HUES64 (cell line): ENCODE measurements around the gene PLP2.
A peak's percentile ranks its signal among the peaks of the same experiment; 100 is the strongest.
"Not testable (repeated sequence)": the region's sequence is repeated elsewhere in the genome, so short reads cannot be mapped to it uniquely, and the experiment has no call there.

Experiments used
- H3K27ac ChIP-seq: 2 replicates; pipeline ENCODE4 v1.7.0; 2013; ENCODE audit warnings: low read depth, low read length, inconsistent platforms
- H3K27me3 ChIP-seq: 2 replicates; pipeline ENCODE4 v1.6.1; 2013; ENCODE audit warnings: mild to moderate bottlenecking, low read length; ENCODE audit not compliant: insufficient read depth
- H3K36me3 ChIP-seq: 2 replicates; pipeline ENCODE4 v1.6.1; 2013; ENCODE audit warnings: mild to moderate bottlenecking, low read length; ENCODE audit not compliant: insufficient read depth
- H3K4me1 ChIP-seq: 2 replicates; pipeline ENCODE4 v1.6.1; 2013; ENCODE audit warnings: mild to moderate bottlenecking, low read length, moderate library complexity; ENCODE audit not compliant: insufficient read depth
- H3K4me3 ChIP-seq: 2 replicates; pipeline ENCODE4 v1.5.1; 2013; ENCODE audit warnings: mild to moderate bottlenecking, low read length, moderate library complexity
- H3K9ac ChIP-seq: 2 replicates; pipeline ENCODE4 v1.6.1; 2013; ENCODE audit warnings: mild to moderate bottlenecking, low read depth, low read length
- H3K9me3 ChIP-seq: 2 replicates; pipeline ENCODE4 v1.6.1; 2013; ENCODE audit warnings: low read depth, low read length; ENCODE audit not compliant: insufficient read depth
- WGBS: fragments of 150-250, 120-280 bp; methylation state at CpG from one replicate; pipeline ENCODE4 v1.1.7; 2013; ENCODE audit warnings: missing lambda C conversion rate; 5-methylcytosine and 5-hydroxymethylcytosine counted together

The PLP2 gene

DNA sequence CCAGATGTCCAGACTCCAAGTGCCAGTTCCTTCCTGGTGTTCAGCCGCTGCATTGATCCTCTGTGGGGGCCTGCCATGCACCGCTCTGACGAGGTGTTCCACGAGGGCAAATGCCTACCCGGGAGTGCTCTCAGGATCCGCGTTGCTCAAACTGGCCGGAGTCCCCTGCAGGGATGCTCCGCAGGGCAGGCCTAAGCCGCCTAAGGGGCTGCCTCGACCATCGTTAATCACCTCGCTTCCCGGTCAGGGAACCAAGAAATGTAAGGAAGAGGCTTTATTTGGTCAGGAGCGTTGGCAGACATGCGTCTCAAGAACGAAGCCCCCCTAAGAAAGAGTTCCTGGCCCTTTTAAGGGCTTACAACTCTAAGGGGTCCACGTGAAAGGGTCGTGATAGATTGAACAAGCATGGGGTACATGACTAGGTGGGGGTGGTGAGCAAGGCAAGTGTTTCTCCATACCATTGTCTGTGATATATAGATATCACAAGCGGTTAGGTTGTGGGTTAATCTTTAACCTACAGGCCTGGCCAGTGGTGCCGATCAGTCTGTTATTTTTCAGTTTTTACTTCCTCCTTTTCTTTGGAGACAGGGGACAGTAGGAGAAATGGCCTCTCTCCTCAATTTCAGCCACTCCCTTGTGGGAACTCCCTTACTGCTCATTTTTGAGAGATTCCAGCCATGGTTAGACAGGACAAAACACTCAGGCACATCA lies 23.2 kb upstream of the PLP2 start:
- WGBS = 85% methylated on average over 19 of the region's 21 CpGs
- not testable (repeated sequence) for H3K9ac ChIP-seq, H3K4me3 ChIP-seq, H3K4me1 ChIP-seq, H3K9me3 ChIP-seq, H3K27me3 ChIP-seq, H3K27ac ChIP-seq, H3K36me3 ChIP-seq

DNA sequence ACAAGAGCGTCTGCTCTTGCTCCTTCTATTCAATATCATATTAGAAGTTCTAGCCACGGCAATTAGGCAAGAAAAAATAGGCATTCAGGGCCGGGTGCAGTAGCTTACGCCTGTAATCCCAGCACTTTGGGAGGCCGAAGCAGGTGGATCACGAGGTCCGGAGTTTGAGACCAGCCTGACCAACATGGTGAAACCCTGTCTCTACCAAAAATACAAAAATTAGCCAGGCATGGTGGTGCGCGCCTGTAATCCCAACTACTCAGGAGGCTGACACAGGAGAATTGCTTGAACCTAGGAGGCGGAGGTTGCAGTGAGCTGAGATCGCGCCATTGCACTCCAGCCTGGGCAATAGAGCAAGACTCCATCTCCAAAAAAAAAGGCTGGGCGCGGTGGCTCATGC lies 22.4 kb upstream of the PLP2 start:
- H3K27me3 ChIP-seq, H3K9ac ChIP-seq, H3K27ac ChIP-seq, H3K4me3 ChIP-seq, H3K4me1 ChIP-seq, H3K9me3 ChIP-seq, H3K36me3 ChIP-seq: not testable (repeated sequence)
- WGBS = 95% methylated on average over 14 of the region's 14 CpGs

DNA sequence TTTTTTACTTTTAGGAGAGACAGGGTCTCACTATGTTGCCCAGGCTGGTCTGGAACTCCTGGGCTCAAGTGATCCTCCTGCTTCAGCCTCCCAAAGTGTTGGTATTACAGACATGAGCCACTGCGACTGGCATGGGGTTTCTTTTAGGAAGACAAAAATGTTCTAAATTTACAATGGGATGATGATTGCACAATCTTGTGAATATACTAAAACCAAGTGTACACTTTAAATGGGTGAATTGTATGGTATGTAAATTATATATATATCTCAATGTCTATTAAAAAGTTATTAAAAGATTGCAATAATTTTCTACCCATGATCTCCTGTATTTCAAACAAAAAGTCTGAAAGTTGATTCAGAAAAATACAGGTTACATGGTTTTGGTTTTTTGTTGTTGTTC lies 18.2 kb upstream of the PLP2 start:
- Histone ChIP-seq H3K4me3 (no peak overlapping the region), H3K9ac (no peak overlapping the region), H3K27me3 (peaks cover 6% of the 10 kb centered on the region; the same call in 1 of the 2 replicates), H3K27ac (no peak overlapping the region), H3K36me3 (no peaks in the 10 kb centered on the region), H3K4me1 (no peaks in the 10 kb centered on the region), H3K9me3 (no peaks in the 10 kb centered on the region)
- 100% methylated on average over 1 of the region's 1 CpG for WGBS

DNA sequence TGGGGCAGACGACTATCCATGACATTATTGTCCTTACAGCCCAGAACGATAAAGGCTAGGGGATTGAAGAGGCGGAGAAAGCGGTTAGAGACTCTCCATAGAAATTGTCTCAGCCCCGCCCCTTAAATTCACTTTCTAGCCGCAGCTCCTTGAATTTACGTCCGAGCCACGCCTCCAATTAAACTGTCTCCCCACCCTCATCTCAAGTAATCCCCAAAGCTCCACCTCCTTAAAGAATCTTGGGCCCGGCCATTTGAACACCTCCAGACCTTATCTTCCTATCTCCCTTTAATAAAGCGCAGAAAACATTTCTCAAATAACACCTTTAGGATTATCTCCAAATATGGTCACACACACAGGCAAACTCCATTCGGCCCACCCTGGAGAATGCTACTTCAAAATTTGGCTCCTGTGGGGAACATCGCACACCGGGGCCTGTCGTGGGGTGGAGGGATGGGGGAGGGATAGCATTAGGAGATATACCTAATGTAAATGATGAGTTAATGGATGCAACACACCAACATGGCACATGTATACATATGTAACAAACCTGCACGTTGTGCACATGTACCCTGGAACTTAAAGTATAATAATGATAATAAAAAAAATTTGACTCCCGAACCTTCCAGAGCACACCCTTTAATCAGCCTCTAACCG lies 16.3 kb upstream of the PLP2 start:
- H3K9ac ChIP-seq = no peak overlapping the region
- H3K4me1 ChIP-seq = no peaks in the 10 kb centered on the region
- H3K9me3 ChIP-seq = no peaks in the 10 kb centered on the region
- H3K4me3 ChIP-seq = peak overlapping the region; percentile 73
- H3K36me3 ChIP-seq = no peaks in the 10 kb centered on the region
- peaks cover 6% of the 10 kb centered on the region; the same call in 1 of the 2 replicates for H3K27me3 ChIP-seq
- H3K27ac ChIP-seq = peak overlapping the region; percentile 67
- WGBS = 2% methylated on average over 15 of the region's 18 CpGs

DNA sequence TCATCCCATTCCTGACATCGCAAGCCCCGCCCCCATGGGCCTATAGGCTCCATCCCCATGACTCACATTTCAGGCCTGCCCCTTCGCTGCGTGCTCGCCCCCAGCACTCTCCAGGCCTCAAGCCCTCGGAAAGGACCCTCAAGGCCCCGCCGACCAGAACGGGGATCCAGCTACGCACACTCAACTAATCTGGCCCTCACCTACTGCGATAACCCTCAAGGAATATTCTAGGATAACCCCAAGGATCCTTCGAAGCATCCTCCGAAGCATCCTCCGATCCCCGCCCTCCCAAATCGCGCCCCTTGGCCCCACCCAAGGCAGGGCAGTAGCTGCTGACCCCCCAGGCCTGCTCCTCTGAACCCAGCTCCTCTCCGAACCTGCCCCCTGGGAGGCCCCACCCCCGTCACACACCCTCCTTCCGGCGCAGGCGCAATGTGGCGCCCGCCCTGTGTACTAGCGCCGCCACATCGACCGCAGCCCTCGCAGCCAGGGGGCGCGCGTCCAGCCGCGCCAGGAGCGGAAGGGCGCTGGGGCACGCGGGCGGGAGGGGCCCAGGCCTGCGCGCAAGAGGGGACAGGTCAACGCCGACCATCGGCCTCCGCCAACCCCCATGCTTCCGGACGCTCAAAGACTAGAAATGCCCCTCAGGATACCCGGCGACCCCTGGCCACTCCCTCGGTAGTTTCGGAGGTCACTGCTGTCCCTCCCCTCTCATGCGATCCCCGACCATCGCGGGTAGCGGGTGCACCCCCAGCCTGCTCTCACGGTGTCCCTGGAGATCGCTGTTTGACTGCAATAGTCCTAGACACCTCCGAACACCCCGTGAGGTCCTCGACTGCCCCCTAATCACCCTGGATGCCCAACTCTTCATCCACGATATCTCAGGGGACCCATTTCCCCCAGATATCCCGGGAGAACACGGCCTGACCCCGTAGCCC lies 15.5 kb upstream of the PLP2 start:
- Histone ChIP-seq H3K27ac (peak overlapping the region; percentile 96), H3K4me3 (peak overlapping the region; percentile 73), H3K9me3 (no peaks in the 10 kb centered on the region), H3K9ac (peak overlapping the region; percentile 77), H3K27me3 (peaks cover 8% of the 10 kb centered on the region; the same call in 1 of the 2 replicates), H3K36me3 (no peaks in the 10 kb centered on the region), H3K4me1 (no peaks in the 10 kb centered on the region)
- WGBS = 5% methylated on average over 65 of the region's 65 CpGs

DNA sequence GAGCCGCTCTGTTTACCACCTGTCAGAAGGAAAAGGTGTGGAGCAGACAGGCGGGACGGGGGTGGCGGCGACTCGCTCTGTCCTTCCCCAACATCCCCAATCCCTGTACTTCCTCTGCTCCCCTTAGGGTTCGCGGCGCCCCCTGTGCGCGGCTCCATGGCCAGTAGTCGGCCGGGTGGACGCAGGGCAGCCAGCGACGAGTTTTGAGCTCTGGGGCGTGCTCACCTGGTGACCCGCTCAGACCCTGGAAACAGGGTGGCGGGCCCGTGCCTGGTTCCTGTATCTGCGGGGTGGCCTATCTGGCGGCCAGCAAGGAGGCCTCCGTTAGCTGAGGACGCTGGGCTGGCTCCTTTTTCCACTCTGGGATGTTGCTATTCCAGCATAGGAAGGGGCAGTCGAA lies 14.5 kb upstream of the PLP2 start:
- Histone ChIP-seq H3K9ac (no peak overlapping the region), H3K4me3 (0 out of 2 replicates have a peak overlapping the region, but pooled peaks have one; percentile 16), H3K36me3 (no peaks in the 10 kb centered on the region), H3K4me1 (no peaks in the 10 kb centered on the region), H3K27me3 (peaks cover 15% of the 10 kb centered on the region), H3K27ac (no peak overlapping the region), H3K9me3 (no peaks in the 10 kb centered on the region)
- WGBS = 83% methylated on average over 20 of the region's 25 CpGs

DNA sequence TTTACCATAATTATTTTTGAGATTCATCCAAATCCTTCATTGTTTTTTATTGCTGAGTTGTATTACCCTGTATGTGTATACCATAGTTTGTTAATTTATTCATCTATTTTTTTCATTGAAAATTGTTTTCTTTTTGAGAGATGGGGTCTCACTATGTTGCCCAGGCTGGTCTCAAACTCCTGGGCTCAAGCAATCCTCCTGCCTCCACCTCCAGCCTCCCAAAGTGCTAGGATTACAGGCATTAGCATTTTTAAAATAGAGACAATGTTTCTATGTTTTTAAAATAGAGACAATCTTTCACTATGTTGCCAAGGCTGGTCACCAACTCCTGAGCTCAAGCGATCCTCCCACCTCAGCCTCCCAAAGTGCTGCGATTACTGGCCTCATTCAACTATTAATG lies 10.8 kb upstream of the PLP2 start:
- Histone ChIP-seq H3K4me3 (no peak overlapping the region), H3K9me3 (no peaks in the 10 kb centered on the region), H3K4me1 (peaks cover 5% of the 10 kb centered on the region; the same call in 1 of the 2 replicates), H3K27ac (no peak overlapping the region), H3K36me3 (no peaks in the 10 kb centered on the region), H3K27me3 (peaks cover 29% of the 10 kb centered on the region), H3K9ac (no peak overlapping the region)
- WGBS = no CpG with 5 or more reads among the region's 2 CpGs

DNA sequence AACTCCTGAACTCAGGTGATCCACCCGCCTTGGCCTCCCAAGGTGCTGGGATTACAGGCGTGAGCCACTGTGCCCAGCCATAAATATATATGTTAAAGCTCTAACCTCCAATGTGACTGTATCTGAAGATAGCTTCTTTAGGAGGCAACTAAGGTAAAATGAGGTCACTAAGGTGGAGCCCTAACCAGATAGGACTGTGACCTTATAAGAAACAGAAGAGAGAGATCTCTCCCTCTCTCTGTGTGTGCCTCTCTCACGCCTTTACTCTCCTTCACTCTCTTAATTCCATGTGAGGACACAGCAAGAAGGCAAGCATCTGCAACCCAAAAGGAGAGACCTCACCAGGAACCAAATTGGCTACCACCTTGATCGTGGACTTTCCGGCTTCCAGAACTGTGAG lies 10.1 kb upstream of the PLP2 start:
- no peak overlapping the region for H3K27ac ChIP-seq
- WGBS = 79% methylated on average over 4 of the region's 5 CpGs
- no peaks in the 10 kb centered on the region for H3K9me3 ChIP-seq
- H3K27me3 ChIP-seq = peaks cover 31% of the 10 kb centered on the region
- H3K36me3 ChIP-seq = no peaks in the 10 kb centered on the region
- no peak overlapping the region for H3K9ac ChIP-seq
- no peak overlapping the region for H3K4me3 ChIP-seq
- peaks cover 5% of the 10 kb centered on the region; the same call in 1 of the 2 replicates for H3K4me1 ChIP-seq

DNA sequence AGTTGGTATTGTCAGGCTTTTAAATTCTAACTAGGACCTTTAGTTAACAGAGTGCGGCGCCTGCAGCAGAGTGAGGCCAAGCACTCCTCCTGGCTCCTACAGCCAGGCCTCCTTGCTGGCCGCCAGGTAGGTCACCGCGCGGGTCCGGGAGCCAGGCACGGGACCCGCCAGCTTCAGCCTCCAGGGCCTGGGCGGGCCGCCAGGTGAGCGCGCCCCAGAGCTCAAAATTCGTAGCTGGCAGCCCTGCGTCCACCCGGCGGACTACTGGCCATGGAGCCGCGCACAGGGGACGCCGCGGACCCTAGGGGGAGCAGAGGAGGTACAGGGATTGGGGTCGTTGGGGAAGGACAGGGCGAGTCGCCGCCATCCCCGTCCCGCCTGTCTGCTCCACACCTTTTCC lies 9.1 kb upstream of the PLP2 start, which contains the start of gene MAGIX:
MAGIX (plus strand) TSS at position 139 of the 400 bp plus-strand sequence; CDS start at position 271, 132 bp downstream.
- H3K36me3 ChIP-seq = no peaks in the 10 kb centered on the region
- peaks cover 36% of the 10 kb centered on the region for H3K27me3 ChIP-seq
- H3K9me3 ChIP-seq = no peaks in the 10 kb centered on the region
- 11% methylated on average over 22 of the region's 28 CpGs for WGBS
- no peak within 1 kb of the TSS for H3K27ac ChIP-seq
- no peak within 1 kb of the TSS for H3K9ac ChIP-seq
- peak within 1 kb of the TSS; percentile 63 for H3K4me3 ChIP-seq
- H3K4me1 ChIP-seq = peaks cover 6% of the 10 kb centered on the region; the same call in 1 of the 2 replicates

DNA sequence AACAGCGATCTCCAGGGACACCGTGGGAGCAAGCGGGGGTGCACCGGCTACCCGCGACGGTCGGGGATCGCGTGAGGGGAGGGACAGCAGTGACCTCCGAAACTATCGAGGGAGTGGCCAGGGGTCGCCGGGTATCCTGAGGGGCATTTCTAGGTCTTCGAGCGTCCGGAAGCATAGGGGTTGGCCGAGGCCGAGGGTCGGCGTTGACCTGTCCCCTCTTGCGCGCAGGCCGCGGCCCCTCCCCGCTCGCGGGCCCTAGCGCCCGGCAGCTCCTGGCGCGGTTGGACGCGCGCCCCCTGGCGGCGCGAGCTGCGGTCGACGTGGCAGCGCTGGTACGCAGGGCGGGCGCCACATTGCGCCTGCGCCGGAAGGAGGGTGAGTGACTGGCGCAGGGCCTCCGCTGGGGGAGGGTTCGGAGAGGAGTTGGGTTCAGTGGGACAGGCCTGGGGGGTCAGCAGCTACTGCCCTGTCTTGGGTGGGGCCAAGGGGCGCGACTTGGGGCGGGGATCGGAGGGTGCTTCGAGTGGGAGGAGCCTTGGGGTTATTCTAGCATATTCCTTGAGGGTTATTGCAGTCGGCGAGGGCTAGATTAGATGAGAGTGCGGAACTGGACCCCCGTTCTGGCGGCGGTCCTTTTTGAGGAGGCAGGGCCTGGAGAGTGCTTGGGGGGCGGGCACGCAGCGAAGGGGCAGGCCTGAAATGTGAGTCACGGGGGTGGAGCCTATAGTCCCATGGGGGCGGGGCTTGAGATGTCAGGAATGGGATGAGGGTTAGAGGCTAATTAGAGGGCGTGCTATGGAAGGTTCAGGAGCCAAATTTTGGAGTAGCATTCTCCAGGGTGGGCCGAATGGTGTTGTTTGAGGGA lies 7.9 kb upstream of the PLP2 start:
- H3K36me3 ChIP-seq = no peaks in the 10 kb centered on the region

More for the DNA sequence above, 7.9 kb upstream of the PLP2 start:
- peak overlapping the region; percentile 63 for H3K4me3 ChIP-seq
- H3K9ac ChIP-seq = peak overlapping the region; percentile 66
- 2% methylated on average over 69 of the region's 69 CpGs for WGBS
- H3K4me1 ChIP-seq = peaks cover 10% of the 10 kb centered on the region; the same call in 1 of the 2 replicates
- H3K27ac ChIP-seq = peak overlapping the region; percentile 75
- H3K9me3 ChIP-seq = no peaks in the 10 kb centered on the region
- peaks cover 36% of the 10 kb centered on the region for H3K27me3 ChIP-seq
